GM12878 (cell line): ENCODE measurements around the gene SCN7A. TPM values are rescaled to one million over a fixed set of nuclear protein-coding genes. Genes with fewer than 3 reads are reported as not detected.

Experiments used
- ATAC-seq: fragments of 200-7000 bp; cut with Tn5 transposase; 3 replicates; pipeline ENCODE4 v1.9.1; 2020; ENCODE audit warnings: mild to moderate bottlenecking, moderate library complexity
- BruUV-seq: library from RNA; stranded (reverse); fragments of 400-500 nt; replicated peaks from 2 replicates; lab custom pipeline; 2021; lab: Mats Ljungman, UMichigan
- CTCF ChIA-PET: fragments of 300-600 bp; sonication (Branson Sonifier 250); formaldehyde crosslinking; extraction: SDS; loops from one replicate; lab custom pipeline; 2021; ENCODE audit warnings: inconsistent platforms; lab: Yijun Ruan, JAX
- POLR2A ChIA-PET: fragments of 350-600 bp; formaldehyde crosslinking; extraction: SDS; loops from one replicate; lab custom pipeline; 2021; ENCODE audit warnings: inconsistent platforms; lab: Charles Lee
- RAD21 ChIA-PET: fragments of 300-600 bp; sonication (Branson Sonifier 250); formaldehyde crosslinking; loops from one replicate; lab custom pipeline; 2023; ENCODE audit warnings: antibody characterized with exemption; ENCODE audit not compliant: unreplicated experiment; lab: Charles Lee
- SMC1A ChIA-PET: fragments of 300-600 bp; sonication (Branson Sonifier 250); formaldehyde crosslinking; loops from one replicate; lab custom pipeline; 2023; ENCODE audit not compliant: unreplicated experiment, uncharacterized antibody; lab: Charles Lee
- DNase-seq: peaks from one replicate; pipeline ENCODE4 v3.0.0-alpha.2; 2011; ENCODE audit warnings: low read depth, low spot score
- FAIRE-seq: peaks from 3 replicates; lab custom pipeline; 2011; peaks lifted over from hg19 to GRCh38; lab: Jason Lieb, UNC
- H2AFZ ChIP-seq: 2 replicates; pipeline ENCODE4 v1.6.0; 2011; ENCODE audit warnings: low read depth, low read length, control low read depth; ENCODE audit not compliant: control insufficient read depth
- H3K27ac ChIP-seq: 2 replicates; pipeline ENCODE4 v1.5.1; 2011; ENCODE audit warnings: control low read depth; ENCODE audit not compliant: control insufficient read depth, insufficient read depth
- H3K27me3 ChIP-seq, 2 experiments: replicated peaks in 1 of 2; 2 replicates each; pipeline versions ENCODE4 v1.6.0 to v1.6.1; 2011; ENCODE audit warnings: low read length in 1 of 2; ENCODE audit not compliant: control insufficient read depth in 2 of 2, insufficient read depth in 2 of 2
- H3K36me3 ChIP-seq, 2 experiments: 2 replicates each; pipeline ENCODE4 v1.5.1; 2011; ENCODE audit warnings: low read length in 1 of 2; ENCODE audit not compliant: control insufficient read depth in 2 of 2, insufficient read depth in 2 of 2
- H3K4me1 ChIP-seq: 2 replicates; pipeline ENCODE4 v1.6.1; 2011; ENCODE audit warnings: mild to moderate bottlenecking, low read length, moderate library complexity, mixed read lengths; ENCODE audit not compliant: control insufficient read depth, insufficient read depth
- H3K4me2 ChIP-seq: 2 replicates; pipeline ENCODE4 v1.6.0; 2011; ENCODE audit warnings: control low read depth; ENCODE audit not compliant: control insufficient read depth, insufficient read depth
- H3K4me3 ChIP-seq: fragments of 200-600 bp; sonication (generic); 2 replicates; pipeline ENCODE4 v1.5.1; 2016
- H3K79me2 ChIP-seq: 2 replicates; pipeline ENCODE4 v1.6.0; 2011; ENCODE audit warnings: low read length; ENCODE audit not compliant: control insufficient read depth, insufficient read depth
- H3K9ac ChIP-seq: 2 replicates; pipeline ENCODE4 v1.8.0; 2011; ENCODE audit warnings: low read length, control low read depth, mixed read lengths; ENCODE audit not compliant: control insufficient read depth, insufficient read depth
- H3K9me3 ChIP-seq: replicated peaks from 3 replicates; pipeline ENCODE4 v1.5.1; 2011; ENCODE audit warnings: mild to moderate bottlenecking, low read length; ENCODE audit not compliant: control insufficient read depth, insufficient read depth
- H4K20me1 ChIP-seq: 2 replicates; pipeline ENCODE4 v1.6.0; 2011; ENCODE audit not compliant: control insufficient read depth, insufficient read depth
- E2F4 ChIP-seq: IDR thresholded peaks from 2 replicates; pipeline ENCODE4 v1.6.1; 2012; ENCODE audit warnings: low read depth, low read length, improper control_type of control experiment
- POLR2AphosphoS5 ChIP-seq: IDR thresholded peaks from 2 replicates; pipeline ENCODE4 v1.6.1; 2011; ENCODE audit warnings: mild to moderate bottlenecking, low read length, inconsistent platforms
- SMC3 ChIP-seq: IDR thresholded peaks from 2 replicates; pipeline ENCODE4 v1.6.1; 2011; ENCODE audit warnings: low read length, improper control_type of control experiment, borderline replicate concordance
- SP1 ChIP-seq: IDR thresholded peaks from one replicate; pipeline ENCODE4 v1.6.1; 2011; ENCODE audit warnings: low read depth, low read length
- STAT3 ChIP-seq: IDR thresholded peaks from 2 replicates; pipeline ENCODE4 v1.6.1; 2011; ENCODE audit warnings: low read depth, low read length, improper control_type of control experiment
- SUZ12 ChIP-seq: fragments of 200-600 bp; sonication (generic); IDR thresholded peaks from one replicate; pipeline ENCODE4 v1.6.1; 2018; ENCODE audit warnings: antibody characterized with exemption, mild to moderate bottlenecking; ENCODE audit not compliant: unreplicated experiment
- WGBS: methylation state at CpG from one replicate; pipeline ENCODE4 v1.1.6; 2016; ENCODE audit warnings: low lambda C conversion rate; ENCODE audit not compliant: insufficient replicate concordance, insufficient coverage; ENCODE audit errors: missing lambda C conversion rate; 5-methylcytosine and 5-hydroxymethylcytosine counted together
- in situ Hi-C: fragments of 300-500 bp; cut with MboI; formaldehyde crosslinking; loops from 9 replicates; pipeline ENCODE4 v1.14.3; 2018; ENCODE audit warnings: mixed read lengths
- intact Hi-C: fragments of 100-400 bp; cut with micrococcal nuclease; formaldehyde crosslinking; loops from one replicate; pipeline ENCODE4 v1.14.2; 2022; ENCODE audit not compliant: unreplicated experiment
- polyA plus RNA-seq, 11 experiments: library from polyadenylated mRNA; depleted of rRNA in 4 of 11; unstranded in 6 of 11; stranded (reverse) in 5 of 11; fragments of >200 nt; fragmentation: Nextera tagmentation in 4 of 11; fragmentation: Illumina TruSeq in 1 of 11; extraction: Ambion mirVana in 4 of 11; extraction: Trizol in 1 of 11; gene quantifications; 1 replicate in 1 of 11; 2 replicates in 10 of 11; pipeline versions ENCODE4 v1.2.1 to v1.2.3, GENCODE V29; 2011 to 2016; ENCODE audit warnings: inconsistent platforms in 2 of 11, missing spikeins in 2 of 11, low read depth in 1 of 11
- total RNA-seq, 4 experiments: library from RNA; depleted of rRNA in 3 of 4; stranded (reverse); fragments of >200 nt in 3 of 4; fragmentation: Illumina TruSeq in 1 of 4; extraction: Trizol in 1 of 4; gene quantifications; 2 replicates each; pipeline versions ENCODE4 v1.2.1 to v1.2.3, GENCODE V29; 2013 to 2021
- TF ChIP-seq, protein P1 (sequence below): IDR thresholded peaks from 2 replicates; pipeline ENCODE4 v1.6.1; 2012; ENCODE audit warnings: mild to moderate bottlenecking, low read depth, low read length

Gene SCN7A
- total and polyA plus RNA-seq, 10 of the 15 experiments (the other 5 are each of a cell fraction or from before 2014, with no cell fraction given) = 0.05 TPM; not detected in 9

DNA sequence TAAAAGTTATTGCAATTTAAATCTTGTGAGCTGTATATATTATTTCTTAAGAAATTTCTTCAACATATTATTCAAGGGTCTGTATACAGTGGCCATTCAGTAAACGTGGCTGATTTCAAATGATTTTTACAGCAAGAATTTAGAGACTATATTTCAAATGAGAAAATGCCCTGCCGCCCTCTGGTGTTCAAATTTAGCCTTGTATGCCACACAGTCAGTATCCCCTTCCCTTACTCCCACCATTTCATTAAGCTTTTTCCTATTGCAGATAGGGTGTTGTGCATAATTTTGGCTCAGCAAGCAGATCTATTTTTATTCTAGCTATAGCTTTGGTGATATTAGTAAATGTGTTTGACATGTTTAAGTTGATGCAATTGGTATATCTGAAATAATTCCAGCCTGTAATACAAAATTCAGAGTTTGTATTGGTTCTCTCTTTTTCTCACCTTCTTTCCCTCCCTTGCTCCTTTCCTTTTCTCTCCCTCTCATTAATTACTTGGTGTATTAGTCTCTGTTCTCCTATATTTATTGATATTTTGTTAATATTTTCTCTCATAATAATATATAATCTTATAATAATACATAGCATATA lies 22.8 kb upstream of the SCN7A start (continued):
- TF ChIP-seq, protein P1, sequence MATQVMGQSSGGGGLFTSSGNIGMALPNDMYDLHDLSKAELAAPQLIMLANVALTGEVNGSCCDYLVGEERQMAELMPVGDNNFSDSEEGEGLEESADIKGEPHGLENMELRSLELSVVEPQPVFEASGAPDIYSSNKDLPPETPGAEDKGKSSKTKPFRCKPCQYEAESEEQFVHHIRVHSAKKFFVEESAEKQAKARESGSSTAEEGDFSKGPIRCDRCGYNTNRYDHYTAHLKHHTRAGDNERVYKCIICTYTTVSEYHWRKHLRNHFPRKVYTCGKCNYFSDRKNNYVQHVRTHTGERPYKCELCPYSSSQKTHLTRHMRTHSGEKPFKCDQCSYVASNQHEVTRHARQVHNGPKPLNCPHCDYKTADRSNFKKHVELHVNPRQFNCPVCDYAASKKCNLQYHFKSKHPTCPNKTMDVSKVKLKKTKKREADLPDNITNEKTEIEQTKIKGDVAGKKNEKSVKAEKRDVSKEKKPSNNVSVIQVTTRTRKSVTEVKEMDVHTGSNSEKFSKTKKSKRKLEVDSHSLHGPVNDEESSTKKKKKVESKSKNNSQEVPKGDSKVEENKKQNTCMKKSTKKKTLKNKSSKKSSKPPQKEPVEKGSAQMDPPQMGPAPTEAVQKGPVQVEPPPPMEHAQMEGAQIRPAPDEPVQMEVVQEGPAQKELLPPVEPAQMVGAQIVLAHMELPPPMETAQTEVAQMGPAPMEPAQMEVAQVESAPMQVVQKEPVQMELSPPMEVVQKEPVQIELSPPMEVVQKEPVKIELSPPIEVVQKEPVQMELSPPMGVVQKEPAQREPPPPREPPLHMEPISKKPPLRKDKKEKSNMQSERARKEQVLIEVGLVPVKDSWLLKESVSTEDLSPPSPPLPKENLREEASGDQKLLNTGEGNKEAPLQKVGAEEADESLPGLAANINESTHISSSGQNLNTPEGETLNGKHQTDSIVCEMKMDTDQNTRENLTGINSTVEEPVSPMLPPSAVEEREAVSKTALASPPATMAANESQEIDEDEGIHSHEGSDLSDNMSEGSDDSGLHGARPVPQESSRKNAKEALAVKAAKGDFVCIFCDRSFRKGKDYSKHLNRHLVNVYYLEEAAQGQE = no peak
- TF ChIP-seq SP1 (no peak), POLR2AphosphoS5 (no peak), SMC3 (peak; percentile 33; the same call in 1 of the 2 replicates), STAT3 (no peak), SUZ12 (no peak)
- TF ChIP-seq, all 136 proteins: peak for 2

GRCh38 chr2:166513952-166514351 lies 19.9 kb upstream of the SCN7A start:
- CTCF ChIA-PET = no interaction called here
- SMC1A ChIA-PET = interaction anchor here (0.6 to 1.0 kb wide), 2 partner anchors 32 to 630 kb away, joined by 3 to 6 read pairs; no protein-coding TSS in a partner anchor
- Histone ChIP-seq H2AFZ (no peak overlapping the region), H4K20me1 (no peaks in the 10 kb centered on the region), H3K79me2 (no peaks in the 10 kb centered on the region), H3K27me3 (no peaks in the 10 kb centered on the region), H3K9ac (no peak overlapping the region), H3K4me1 (no peaks in the 10 kb centered on the region), H3K4me3 (no peak overlapping the region), H3K36me3 (no peaks in the 10 kb centered on the region), H3K4me2 (no peak overlapping the region), H3K9me3 (no peaks in the 10 kb centered on the region), H3K27ac (no peak overlapping the region)
- in situ Hi-C loops = no loop called here
- DNase-seq (no peak), FAIRE-seq (no peak), ATAC-seq (no peak)
- intact Hi-C loops = no loop called here
- TF ChIP-seq E2F4 = no peak
- WGBS = 20% methylated on average over 1 of the region's 1 CpG
- POLR2A ChIA-PET = no interaction called here
- BruUV-seq = no TSS peak
- RAD21 ChIA-PET = interaction anchor here (1.6 kb wide), 1 partner anchor 96 kb away, joined by 3 read pairs; no protein-coding TSS in a partner anchor
